Stimulated activated CD8-positive, alpha-beta memory T cell treated with anti-CD3 and anti-CD28 coated beads, Interleukin-2, amount 100 ng/mL, for 48 hours (primary cell): ENCODE results near the gene INSC.

ENCODE experiments used
- DNase-seq, 2 donors: peaks; one replicate each; pipeline ENCODE4 v3.0.0-alpha.2; 2020; ENCODE audit warnings: low read depth in 2 of 2

Gene INSC

DNA sequence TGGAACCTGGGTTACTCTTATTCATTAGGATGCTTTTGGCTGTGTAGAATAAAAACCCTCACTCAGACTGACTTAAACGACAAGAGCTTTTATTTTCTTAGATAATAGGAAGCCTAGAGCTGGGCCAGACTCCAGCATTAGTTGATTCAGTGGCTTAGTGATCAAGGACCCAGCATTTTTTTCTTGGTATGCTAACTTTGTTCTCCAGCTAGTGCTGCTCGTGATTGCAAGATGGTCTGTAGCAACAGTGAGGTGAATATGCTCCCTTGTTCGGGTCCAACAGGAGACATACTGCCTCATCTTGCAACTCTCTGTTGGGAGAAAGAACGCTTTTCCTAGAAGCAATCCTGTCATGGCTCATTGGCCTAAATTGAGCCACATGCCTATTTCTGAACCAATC lies 33.4 kb downstream of the INSC start:
- no peak for DNase-seq

DNA sequence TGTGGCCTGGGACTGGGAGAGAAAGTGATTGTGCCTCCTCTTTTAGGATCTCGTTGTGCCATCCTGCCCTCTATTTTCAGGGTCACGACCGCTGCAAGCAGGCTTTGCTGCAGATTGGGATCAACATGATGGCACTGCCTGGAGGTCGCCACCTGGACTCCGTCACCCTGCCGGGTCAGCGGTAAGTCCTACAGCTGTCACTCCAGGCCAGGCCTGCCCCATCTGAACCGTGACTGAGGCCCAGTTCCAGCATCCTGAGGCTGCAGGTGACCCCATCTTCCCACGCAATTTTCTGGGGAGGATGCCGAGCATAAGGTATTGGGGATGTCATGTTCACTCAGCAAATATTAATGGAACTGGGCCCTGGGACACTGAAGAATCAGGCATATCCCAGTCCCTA lies 34.3 kb downstream of the INSC start:
- DNase-seq, result no peak

DNA sequence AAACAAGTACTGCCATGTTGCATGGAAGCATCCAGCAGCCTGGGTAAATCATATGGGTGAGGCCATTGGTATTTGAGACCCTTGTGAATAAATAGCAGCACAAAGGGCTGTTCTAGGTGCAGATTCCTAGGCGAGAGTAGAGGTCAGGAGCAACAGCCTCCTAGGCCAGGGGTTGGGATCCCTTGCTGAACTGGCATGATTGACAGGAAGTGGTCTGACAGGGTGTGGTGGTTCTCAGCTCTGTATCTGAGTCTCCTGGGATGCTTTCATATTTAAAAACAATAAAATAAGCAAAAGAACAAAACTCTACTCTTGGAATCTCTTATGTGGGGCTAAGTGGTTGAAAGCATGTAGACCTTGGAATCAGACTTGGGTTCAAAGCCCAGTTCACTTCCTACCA lies 35.8 kb downstream of the INSC start:
- DNase-seq, result no peak

GRCh38 chr11:15153231-15153630 lies 38.5 kb downstream of the INSC start:
- no peak for DNase-seq

DNA sequence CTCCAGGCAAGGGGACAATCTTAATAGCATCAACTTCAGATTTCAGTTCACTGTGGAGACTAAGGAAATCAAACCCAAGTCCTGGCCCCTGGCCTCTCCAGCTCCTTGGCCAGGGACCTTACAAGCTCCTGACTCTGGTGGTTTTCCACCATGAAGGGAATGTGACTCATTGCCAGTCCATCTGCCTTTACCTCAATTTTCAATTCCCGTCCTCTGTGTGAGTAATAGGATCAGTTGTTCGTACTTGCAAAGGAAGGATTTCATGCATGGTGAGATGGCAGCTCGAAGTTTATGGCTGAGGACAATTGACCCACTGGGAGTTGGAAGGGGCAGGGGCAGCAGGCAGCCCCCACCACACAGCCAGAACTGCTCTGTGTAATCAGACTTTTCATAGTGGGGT lies 42.5 kb downstream of the INSC start:
- no peak for DNase-seq

DNA sequence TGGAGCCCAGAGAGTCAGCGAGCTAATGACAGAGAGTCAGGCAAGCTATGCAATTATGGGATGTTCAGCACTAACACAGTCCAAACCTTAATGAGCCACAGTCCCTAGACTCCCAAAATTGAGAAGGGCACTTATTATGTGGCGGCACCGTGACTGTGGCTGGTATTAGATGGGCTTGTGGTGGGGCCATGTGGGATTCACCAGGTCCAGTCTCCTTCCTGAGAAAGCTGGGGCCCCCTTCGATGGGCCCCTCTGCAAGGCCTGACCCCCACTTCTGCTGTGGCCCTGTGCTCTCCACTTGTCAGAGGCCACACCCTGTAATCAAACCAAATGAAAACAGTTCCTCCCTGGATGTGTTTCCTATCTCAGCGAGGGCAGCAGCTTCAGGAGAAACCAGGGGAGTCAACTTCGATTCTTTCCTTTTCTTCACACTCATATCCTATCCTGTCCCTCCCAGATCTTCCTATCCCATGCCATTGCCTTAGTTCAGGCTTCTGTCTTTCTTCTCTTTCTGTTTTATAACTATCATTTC lies 42.9 kb downstream of the INSC start:
- DNase-seq, result no peak

GRCh38 chr11:15158351-15159015 lies 43.8 kb downstream of the INSC start:
- no peak for DNase-seq

DNA sequence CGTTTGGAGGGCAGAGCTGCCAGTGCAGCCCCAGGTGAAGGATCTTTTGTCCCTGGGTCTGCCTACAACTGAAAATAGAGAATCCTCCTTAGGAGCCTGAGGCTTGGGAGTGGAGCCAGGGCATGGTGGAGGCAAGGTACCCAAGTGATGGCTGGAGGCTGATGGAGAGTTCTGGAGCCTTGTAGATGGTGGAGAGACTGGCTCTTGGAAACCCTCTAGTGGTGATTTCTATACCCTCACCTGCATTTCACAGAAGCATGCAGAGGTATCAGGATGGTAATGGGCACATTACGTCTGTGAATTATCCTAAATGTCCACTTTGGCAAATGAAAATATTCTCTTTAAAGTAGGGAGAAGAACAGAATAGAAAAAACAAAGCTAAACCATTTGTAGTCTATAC lies 44.4 kb downstream of the INSC start:
- no peak for DNase-seq

DNA sequence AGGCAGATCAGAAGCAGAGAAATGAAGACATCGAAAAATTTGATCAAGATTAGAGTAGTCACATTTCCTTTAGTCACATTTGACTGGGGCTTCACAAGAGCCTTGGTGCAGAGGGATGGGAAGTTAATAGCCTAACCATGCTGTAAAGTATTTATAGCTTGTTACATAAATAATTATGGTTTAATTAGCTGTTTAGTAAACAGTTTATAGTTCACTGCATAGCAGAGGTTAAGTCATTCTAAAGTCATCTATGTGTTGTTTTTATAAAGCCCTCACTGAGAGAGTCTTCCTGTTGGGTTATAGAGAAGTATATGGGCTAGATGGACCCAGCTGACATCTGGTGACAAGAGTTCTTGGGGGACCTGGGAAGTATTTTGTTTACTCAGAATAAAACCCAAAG lies 47.1 kb downstream of the INSC start:
- DNase-seq, result no peak

DNA sequence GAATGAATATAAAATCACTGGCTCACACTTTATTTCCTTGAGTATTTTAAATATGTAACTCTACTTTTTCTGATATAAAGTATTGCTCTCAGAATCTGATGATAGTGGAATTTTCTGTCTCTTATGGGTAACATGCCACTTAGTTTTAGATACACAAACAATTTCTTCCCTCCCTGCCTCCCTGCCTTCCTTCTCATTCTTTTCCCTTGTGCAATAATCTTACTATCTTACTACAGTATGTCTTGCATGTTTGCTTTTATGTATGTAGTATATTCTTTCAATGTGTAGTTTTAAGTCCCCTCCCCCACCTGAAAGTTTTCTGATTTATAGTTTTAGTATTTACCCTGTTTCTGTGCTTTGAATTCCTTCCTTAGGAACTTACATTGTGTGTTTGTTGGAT lies 48.4 kb downstream of the INSC start:
- DNase-seq, result no peak

- DNase-seq, result no peak
These were observed 51.5 kb downstream of the INSC start for GRCh38 chr11:15166204-15166603.

DNA sequence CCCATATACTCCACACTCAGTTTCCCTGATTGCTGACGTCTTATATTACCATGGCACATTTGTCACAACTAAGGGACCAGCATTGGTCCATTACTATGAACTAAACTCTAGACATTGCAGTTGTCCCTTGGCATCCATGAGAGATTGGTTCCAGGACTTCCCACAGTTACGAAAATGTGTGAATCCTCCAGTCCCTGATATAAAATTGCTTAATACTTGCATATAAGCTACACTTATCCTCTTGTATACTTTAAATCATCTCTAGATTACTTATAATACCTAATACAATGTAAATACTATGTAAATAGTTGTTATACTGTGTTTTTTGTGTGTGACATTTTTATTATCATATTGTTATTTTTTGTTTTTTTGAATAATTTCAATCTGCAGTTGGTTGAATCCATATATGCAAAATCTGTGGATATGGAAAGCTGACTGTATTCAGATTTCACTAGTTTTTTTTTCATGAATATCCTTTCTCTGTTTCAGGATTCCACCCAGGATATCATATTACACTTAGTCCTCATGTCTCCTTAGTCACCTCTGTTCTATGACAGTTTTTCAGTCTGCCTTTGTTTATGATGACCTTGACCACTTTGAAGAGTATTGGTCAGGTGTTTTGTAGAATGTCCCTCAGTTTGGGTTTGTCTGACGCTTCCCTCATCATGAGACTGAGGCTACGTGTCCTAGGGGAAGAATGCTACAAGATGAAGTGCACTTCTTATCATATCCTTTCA lies 55.3 kb downstream of the INSC start:
- no peak for DNase-seq

GRCh38 chr11:15170698-15171097 lies 56.0 kb downstream of the INSC start:
- no peak for DNase-seq

DNA sequence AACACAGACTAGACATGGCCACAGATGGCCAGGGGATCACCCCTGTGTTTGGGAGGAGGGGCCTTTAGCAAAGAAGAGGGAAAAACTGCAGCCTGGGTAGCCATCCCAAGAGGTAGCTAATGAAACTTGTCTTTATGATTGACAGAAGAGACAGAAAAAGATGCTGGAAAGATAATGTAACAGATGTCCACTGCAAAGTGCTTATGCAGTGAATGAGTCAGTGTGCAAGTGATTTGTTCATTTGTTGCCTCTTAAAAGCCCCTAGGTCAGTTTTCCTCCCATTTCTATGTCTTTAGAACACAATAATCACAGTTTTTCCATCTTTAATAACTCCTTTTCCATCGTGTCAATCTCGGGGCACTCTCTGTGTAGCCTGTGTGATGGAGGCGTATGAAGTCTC lies 57.2 kb downstream of the INSC start:
- DNase-seq, result no peak

DNA sequence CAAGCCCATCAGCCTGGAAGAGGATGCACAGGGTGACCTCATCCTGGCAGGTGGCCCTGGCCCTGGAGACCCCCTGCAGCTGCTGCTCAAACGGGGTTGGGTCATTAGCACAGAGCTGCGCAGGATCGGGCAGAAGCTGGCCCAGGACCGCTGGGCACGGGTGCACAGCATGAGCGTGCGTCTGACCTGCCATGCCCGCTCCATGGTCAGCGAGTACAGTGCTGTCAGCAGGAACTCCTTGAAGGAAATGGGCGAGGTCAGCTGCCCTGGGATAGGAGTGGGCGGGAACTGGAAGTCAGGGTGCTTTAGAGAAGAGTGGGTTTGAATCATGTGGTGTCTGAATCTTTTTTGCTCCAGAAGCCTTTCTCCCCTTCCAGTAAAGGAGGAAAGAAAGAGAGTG lies 61.1 kb downstream of the INSC start:
- no peak for DNase-seq

DNA sequence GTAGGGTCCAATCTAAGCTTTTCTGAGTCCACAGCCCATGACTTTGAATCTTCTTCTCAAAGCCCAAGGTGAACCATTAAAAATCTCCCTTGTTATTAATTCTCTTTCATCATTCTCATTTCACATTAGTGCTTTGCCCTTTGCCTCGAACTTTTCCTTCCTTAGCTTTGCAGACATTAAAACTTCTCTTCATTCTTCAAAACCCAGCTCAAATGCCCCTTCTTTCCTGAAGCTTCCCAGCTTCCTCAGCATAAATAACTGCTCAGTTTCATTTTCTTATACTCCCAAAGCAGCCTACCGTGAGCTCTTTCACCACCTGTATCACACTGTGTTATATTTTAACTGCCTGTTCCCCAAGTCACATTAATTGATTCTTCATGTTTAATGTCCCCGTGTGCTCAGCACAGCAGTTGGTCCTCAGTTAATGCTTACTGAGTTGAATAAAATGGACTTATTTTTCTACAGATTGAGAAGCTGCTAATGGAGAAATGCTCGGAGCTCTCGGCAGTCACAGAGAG lies 62.0 kb downstream of the INSC start:
- DNase-seq, result no peak

GRCh38 chr11:15177491-15177890 lies 62.8 kb downstream of the INSC start:
- DNase-seq, result no peak

DNA sequence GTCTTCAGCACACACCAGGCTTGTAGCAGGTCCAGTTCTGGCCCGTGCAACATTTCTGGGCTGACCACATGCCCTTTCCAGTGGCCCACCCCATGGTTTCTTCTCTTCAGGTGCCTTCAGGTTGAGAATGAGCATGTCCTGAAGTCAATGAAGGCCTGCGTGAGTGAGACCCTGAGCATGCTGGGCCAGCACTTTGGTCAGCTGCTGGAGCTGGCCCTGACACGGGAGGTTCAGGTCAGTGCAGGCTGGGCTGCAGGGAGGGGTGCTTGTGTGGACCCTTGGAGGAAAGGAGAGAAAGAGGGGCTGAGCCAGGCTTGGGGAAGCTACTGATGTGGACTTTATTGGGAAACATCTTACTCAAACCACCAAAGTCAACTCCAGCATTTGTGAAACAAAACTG lies 63.5 kb downstream of the INSC start:
- DNase-seq, result no peak

DNA sequence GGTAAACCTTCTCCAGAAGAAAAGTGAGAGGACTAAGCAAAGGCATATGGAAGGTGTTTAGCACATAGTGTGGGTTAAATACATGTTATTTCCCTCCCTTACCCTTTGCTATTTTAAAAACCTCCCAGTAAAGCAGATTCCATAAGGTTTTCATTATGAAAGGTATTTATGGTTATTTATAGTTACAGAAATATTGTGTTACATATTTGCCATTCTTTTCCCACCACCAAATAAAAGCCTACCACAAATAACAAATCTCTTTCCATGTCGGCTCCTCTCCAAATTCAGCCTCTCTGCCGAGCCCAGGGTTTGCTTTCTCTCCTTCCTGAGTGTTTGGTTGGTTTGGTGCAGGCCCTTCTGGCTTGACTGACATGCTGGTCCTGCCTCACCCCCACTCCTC lies 64.4 kb downstream of the INSC start:
- DNase-seq, result no peak

DNA sequence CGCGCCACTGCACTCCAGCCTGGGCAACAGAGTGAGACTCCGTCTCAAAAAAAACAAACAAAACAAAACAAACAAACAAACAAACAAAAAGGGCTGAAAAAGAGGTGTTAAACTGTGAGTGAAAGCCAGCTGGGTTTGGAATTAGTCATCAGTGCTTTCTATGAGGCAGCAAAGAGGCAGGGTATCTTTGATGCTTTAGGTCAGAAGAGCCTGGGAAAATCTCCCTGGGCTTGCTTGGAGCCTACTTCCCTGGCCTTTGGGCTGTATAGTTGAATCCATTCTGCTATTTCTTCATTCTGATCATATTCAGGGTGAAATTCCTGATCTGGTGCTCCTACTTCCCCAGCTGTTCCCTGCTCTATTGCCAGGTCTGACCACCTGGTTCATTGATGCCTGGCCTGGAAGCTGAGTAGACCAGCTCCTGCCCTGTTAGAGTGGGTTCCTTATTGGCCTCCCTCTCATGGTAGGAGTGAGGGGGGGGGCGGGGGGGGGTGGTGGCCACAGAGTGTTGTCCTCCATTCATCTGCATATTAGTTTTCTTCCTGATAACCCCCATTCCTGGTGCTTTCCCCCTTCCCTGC lies 65.6 kb downstream of the INSC start:
- DNase-seq, result no peak

DNA sequence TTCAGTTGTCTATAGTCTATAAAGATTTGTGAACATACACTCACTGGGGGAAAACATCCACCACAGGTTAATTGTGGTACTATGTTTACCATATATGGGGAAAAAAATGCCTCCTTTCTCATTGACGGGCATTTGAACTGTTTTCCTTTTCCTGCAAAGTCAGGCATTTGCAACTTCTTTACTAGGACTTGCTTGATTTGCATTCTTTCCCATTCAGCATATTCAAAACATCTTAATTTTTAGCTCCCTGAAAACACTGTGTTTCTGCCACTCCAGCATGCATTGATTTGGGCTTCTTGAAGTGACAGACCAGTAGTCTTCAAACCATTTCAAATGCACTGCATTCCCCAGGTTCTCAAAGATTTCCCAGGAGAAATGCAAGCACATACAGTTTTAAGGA lies 67.6 kb downstream of the INSC start:
- DNase-seq, result no peak

- no peak for DNase-seq
These were observed 70.3 kb downstream of the INSC start for GRCh38 chr11:15185021-15185420.

GRCh38 chr11:15186146-15186545 lies 71.4 kb downstream of the INSC start:
- DNase-seq, result no peak
